HEK293T (cell line): ENCODE results near the gene MAML2.

Experiments
- CTCF ChIA-PET: fragments of 350-600 bp; formaldehyde crosslinking; extraction: SDS; loops from one replicate; lab custom pipeline; 2021; ENCODE audit warnings: antibody characterized with exemption, inconsistent platforms; lab: Yijun Ruan, JAX
- POLR2A ChIA-PET: fragments of 350-600 bp; formaldehyde crosslinking; extraction: SDS; loops from one replicate; lab custom pipeline; 2020; ENCODE audit warnings: antibody characterized with exemption, inconsistent platforms; lab: Yijun Ruan, JAX
- DNase-seq: peaks from one replicate; pipeline ENCODE4 v3.0.0; 2012; ENCODE audit warnings: mixed read lengths; ENCODE audit errors: extremely low spot score
- ARNT ChIP-seq: fragments of 450-650 bp; IDR thresholded peaks from 2 replicates; pipeline ENCODE4 v1.6.1; 2017; ENCODE audit warnings: mild to moderate bottlenecking
- BHLHE40 ChIP-seq: fragments of 450-650 bp; IDR thresholded peaks from 2 replicates; pipeline ENCODE4 v1.6.1; 2016; ENCODE audit warnings: mild to moderate bottlenecking, moderate library complexity, borderline replicate concordance
- CTBP1 ChIP-seq: fragments of 450-650 bp; IDR thresholded peaks from 2 replicates; pipeline ENCODE4 v1.6.1; 2016; ENCODE audit warnings: borderline replicate concordance
- ELF4 ChIP-seq: fragments of 450-650 bp; IDR thresholded peaks from 2 replicates; pipeline ENCODE4 v1.6.1; 2017; ENCODE audit warnings: antibody characterized with exemption
- FOXA1 ChIP-seq: fragments of 450-650 bp; IDR thresholded peaks from 2 replicates; pipeline ENCODE4 v1.6.1; 2016; ENCODE audit warnings: mild to moderate bottlenecking
- FOXK2 ChIP-seq: fragments of 450-650 bp; IDR thresholded peaks from 2 replicates; pipeline ENCODE4 v1.6.1; 2016; ENCODE audit warnings: mild to moderate bottlenecking
- FOXM1 ChIP-seq: fragments of 450-650 bp; IDR thresholded peaks from 2 replicates; pipeline ENCODE4 v1.6.1; 2017; ENCODE audit warnings: mild to moderate bottlenecking, borderline replicate concordance
- HDGF ChIP-seq: fragments of 450-650 bp; IDR thresholded peaks from 2 replicates; pipeline ENCODE4 v1.6.1; 2017; ENCODE audit warnings: antibody characterized with exemption, borderline replicate concordance
- L3MBTL2 ChIP-seq: fragments of 450-650 bp; conservative IDR thresholded peaks from 2 replicates; pipeline ENCODE4 v1.6.1; 2016; ENCODE audit warnings: mild to moderate bottlenecking
- LEF1 ChIP-seq: fragments of 450-650 bp; IDR thresholded peaks from 2 replicates; pipeline ENCODE4 v1.6.1; 2017; ENCODE audit warnings: mild to moderate bottlenecking, borderline replicate concordance
- NFRKB ChIP-seq: fragments of 450-650 bp; IDR thresholded peaks from 2 replicates; pipeline ENCODE4 v1.6.1; 2016; ENCODE audit warnings: mild to moderate bottlenecking, moderate library complexity
- PKNOX1 ChIP-seq: fragments of 450-650 bp; IDR thresholded peaks from 2 replicates; pipeline ENCODE4 v1.6.1; 2016
- SP1 ChIP-seq: fragments of 450-650 bp; IDR thresholded peaks from 2 replicates; pipeline ENCODE4 v1.6.1; 2017
- SUZ12 ChIP-seq: fragments of 450-650 bp; IDR thresholded peaks from 2 replicates; pipeline ENCODE4 v1.6.1; 2016; ENCODE audit warnings: mild to moderate bottlenecking
- TARDBP ChIP-seq: fragments of 450-650 bp; IDR thresholded peaks from 2 replicates; pipeline ENCODE4 v1.6.1; 2016
- ZNF384 ChIP-seq: fragments of 450-650 bp; IDR thresholded peaks from 2 replicates; pipeline ENCODE4 v1.6.1; 2016

The MAML2 gene

GRCh38 chr11:96315476-96315875, 27.5 kb downstream of the MAML2 start:
- ChIA-PET CTCF (no interaction called here), POLR2A (no interaction called here)
- no peak for DNase-seq
- TF ChIP-seq CTBP1 = no peak
- no peak for TF ChIP-seq FOXA1
- no peak for TF ChIP-seq HDGF
- TF ChIP-seq LEF1 = no peak
- TF ChIP-seq FOXM1 = no peak
- TF ChIP-seq TARDBP = no peak
- TF ChIP-seq ELF4 = no peak
- TF ChIP-seq NFRKB = no peak
- no peak for TF ChIP-seq ARNT
- no peak for TF ChIP-seq FOXK2
- no peak for TF ChIP-seq ZNF384
- TF ChIP-seq SUZ12 = no peak
- TF ChIP-seq SP1 = no peak
- no peak for TF ChIP-seq BHLHE40
- no peak for TF ChIP-seq PKNOX1

- CTCF ChIA-PET = no interaction called here
- TF ChIP-seq LEF1 = no peak
- TF ChIP-seq CTBP1 = no peak
- TF ChIP-seq SP1 = no peak
- TF ChIP-seq ARNT = no peak
- no peak for TF ChIP-seq SUZ12
- TF ChIP-seq BHLHE40 = no peak
- POLR2A ChIA-PET = no interaction called here
- no peak for DNase-seq
These were observed 28.5 kb downstream of the MAML2 start for GRCh38 chr11:96314326-96315020.

GRCh38 chr11:96313163-96313562, 29.8 kb downstream of the MAML2 start:
- CTCF ChIA-PET = no interaction called here
- TF ChIP-seq HDGF = no peak
- no peak for TF ChIP-seq BHLHE40
- TF ChIP-seq PKNOX1 = no peak
- TF ChIP-seq ELF4 = no peak
- TF ChIP-seq ZNF384 = no peak
- TF ChIP-seq CTBP1 = no peak
- no peak for TF ChIP-seq SUZ12
- TF ChIP-seq L3MBTL2 = no peak
- no peak for TF ChIP-seq TARDBP
- DNase-seq = no peak
- POLR2A ChIA-PET = interaction anchor here (1.5 kb wide), 1 partner anchor 70 kb away, joined by 6 read pairs; no protein-coding TSS in a partner anchor

GRCh38 chr11:96311120-96311568, 31.9 kb downstream of the MAML2 start:
- DNase-seq = no peak
- ChIA-PET POLR2A (interaction anchor here (1.1 to 1.5 kb wide), 2 partner anchors 24 to 32 kb away, joined by 4 to 5 read pairs; partner anchors contain the start of gene MAML2), CTCF (interaction anchor here (0.7 to 1.4 kb wide), 2 partner anchors 21 to 60 kb away, joined by 3 read pairs; no protein-coding TSS in a partner anchor)
- TF ChIP-seq NFRKB (no peak), ZNF384 (no peak), ARNT (no peak), TARDBP (no peak), ELF4 (no peak), BHLHE40 (no peak), HDGF (no peak), PKNOX1 (no peak), FOXA1 (no peak), L3MBTL2 (no peak), SP1 (no peak), FOXK2 (no peak), FOXM1 (no peak), CTBP1 (no peak), SUZ12 (no peak), LEF1 (no peak)

GRCh38 chr11:96310236-96310635, 32.8 kb downstream of the MAML2 start:
- CTCF ChIA-PET = no interaction called here
- POLR2A ChIA-PET = no interaction called here
- TF ChIP-seq FOXK2 = no peak
- no peak for TF ChIP-seq SUZ12
- no peak for TF ChIP-seq FOXM1
- TF ChIP-seq PKNOX1 = no peak
- no peak for TF ChIP-seq CTBP1
- TF ChIP-seq TARDBP = no peak
- no peak for TF ChIP-seq ARNT
- TF ChIP-seq LEF1 = no peak
- no peak for TF ChIP-seq FOXA1
- TF ChIP-seq SP1 = no peak
- TF ChIP-seq ELF4 = no peak
- TF ChIP-seq ZNF384 = no peak
- no peak for TF ChIP-seq NFRKB
- no peak for TF ChIP-seq L3MBTL2
- TF ChIP-seq HDGF = no peak
- no peak for TF ChIP-seq BHLHE40
- no peak for DNase-seq
